HG03565 (cell line): Measurements from ENCODE around the gene VPS13D.

Source experiments
- ATAC-seq: cut with Tn5 transposase; IDR thresholded peaks from one replicate; pipeline ENCODE4 v1.9.1; 2021; ENCODE audit warnings: mild to moderate bottlenecking, moderate library complexity; ENCODE audit not compliant: unreplicated experiment

The VPS13D gene

GRCh38 chr1:12228979-12229378 lies 851 bp upstream of the VPS13D start:
- no peak for ATAC-seq

GRCh38 chr1:12229386-12229834 lies 420 bp upstream of the VPS13D start:
- no peak for ATAC-seq

GRCh38 chr1:12230549-12231275 lies 882 bp downstream of the VPS13D start:
- ATAC-seq = no peak

GRCh38 chr1:12231276-12231595 lies 1.4 kb downstream of the VPS13D start:
- no peak for ATAC-seq

- no peak for ATAC-seq
Measured at GRCh38 chr1:12232221-12232620, 2.4 kb downstream of the VPS13D start.

GRCh38 chr1:12244078-12244477 lies 14.2 kb downstream of the VPS13D start:
- ATAC-seq = no peak

- no peak for ATAC-seq
Measured at GRCh38 chr1:12244585-12244984, 14.8 kb downstream of the VPS13D start.

GRCh38 chr1:12245116-12245515 lies 15.3 kb downstream of the VPS13D start:
- no peak for ATAC-seq

- ATAC-seq = no peak
Measured at GRCh38 chr1:12245733-12246132, 15.9 kb downstream of the VPS13D start.

- no peak for ATAC-seq
Measured at GRCh38 chr1:12246584-12246983, 16.8 kb downstream of the VPS13D start.

- ATAC-seq = no peak
Measured at GRCh38 chr1:12249181-12249580, 19.4 kb downstream of the VPS13D start.

- ATAC-seq = no peak
Measured at GRCh38 chr1:12249748-12250147, 19.9 kb downstream of the VPS13D start.

GRCh38 chr1:12251442-12251841 lies 21.6 kb downstream of the VPS13D start:
- ATAC-seq = no peak

- ATAC-seq = no peak
Measured at GRCh38 chr1:12255913-12256312, 26.1 kb downstream of the VPS13D start.

GRCh38 chr1:12258272-12258671 lies 28.4 kb downstream of the VPS13D start:
- no peak for ATAC-seq

GRCh38 chr1:12269351-12269750 lies 39.5 kb downstream of the VPS13D start:
- ATAC-seq = no peak

GRCh38 chr1:12271033-12271432 lies 41.2 kb downstream of the VPS13D start:
- no peak for ATAC-seq

- no peak for ATAC-seq
Measured at GRCh38 chr1:12272770-12273169, 42.9 kb downstream of the VPS13D start.

- ATAC-seq = no peak
Measured at GRCh38 chr1:12275370-12275769, 45.5 kb downstream of the VPS13D start.

GRCh38 chr1:12276225-12276624 lies 46.4 kb downstream of the VPS13D start:
- ATAC-seq = no peak

- no peak for ATAC-seq
Measured at GRCh38 chr1:12279003-12279402, 49.2 kb downstream of the VPS13D start.

GRCh38 chr1:12279728-12280464 lies 50.1 kb downstream of the VPS13D start:
- ATAC-seq = no peak

GRCh38 chr1:12282142-12282541 lies 52.3 kb downstream of the VPS13D start:
- no peak for ATAC-seq
